HepG2 (cell line): ENCODE results near the gene MORF4L1. TPM values are rescaled to one million over a fixed set of nuclear protein-coding genes. Genes with fewer than 3 reads are reported as not detected.

ENCODE experiments used
- AGO2 ChIP-seq: fragments of 200-400 bp; formaldehyde crosslinking; optimal IDR thresholded peaks from 2 replicates; pipeline ENCODE3; 2017; ENCODE audit warnings: mild to moderate bottlenecking, low read depth, low read length, moderate library complexity
- ARID3A ChIP-seq: IDR thresholded peaks from 2 replicates; pipeline ENCODE4 v1.6.1; 2012; ENCODE audit warnings: low read depth, low read length, improper control_type of control experiment
- GLMP ChIP-seq: sonication (generic); formaldehyde crosslinking; IDR thresholded peaks from 2 replicates; pipeline ENCODE4 v1.9.0; 2021; ENCODE audit warnings: missing genetic modification reagents, mild to moderate bottlenecking, borderline replicate concordance
- MAX ChIP-seq: IDR thresholded peaks from 2 replicates; pipeline ENCODE4 v1.6.1; 2012; ENCODE audit warnings: inconsistent platforms
- MYPOP ChIP-seq: sonication (generic); formaldehyde crosslinking; IDR thresholded peaks from 2 replicates; pipeline ENCODE4 v1.8.1; 2023; ENCODE audit warnings: mild to moderate bottlenecking, moderate library complexity, missing genetic modification reagents
- PAWR ChIP-seq: sonication (generic); formaldehyde crosslinking; IDR thresholded peaks from 2 replicates; pipeline ENCODE4 v1.4.0; 2020; ENCODE audit warnings: missing genetic modification reagents, mild to moderate bottlenecking, borderline replicate concordance
- RBM22 ChIP-seq: fragments of 200-400 bp; formaldehyde crosslinking; optimal IDR thresholded peaks from 2 replicates; pipeline ENCODE3; 2017; ENCODE audit warnings: mild to moderate bottlenecking, low read length, moderate library complexity
- SALL1 ChIP-seq: sonication (generic); formaldehyde crosslinking; IDR thresholded peaks from 2 replicates; pipeline ENCODE4 v1.8.0; 2022; ENCODE audit warnings: mild to moderate bottlenecking, missing genetic modification reagents
- SSRP1 ChIP-seq: IDR thresholded peaks from 2 replicates; pipeline ENCODE4 v1.6.1; 2016; ENCODE audit warnings: control low read depth
- TAF15 ChIP-seq: fragments of 200-400 bp; formaldehyde crosslinking; IDR thresholded peaks from one replicate; pipeline ENCODE4 v1.6.1; 2018; ENCODE audit warnings: mild to moderate bottlenecking, low read depth, low read length; ENCODE audit not compliant: poor library complexity, severe bottlenecking
- ZNF572 ChIP-seq: sonication (generic); formaldehyde crosslinking; IDR thresholded peaks from 2 replicates; pipeline ENCODE4 v1.5.1; 2020; ENCODE audit warnings: mild to moderate bottlenecking, missing genetic modification reagents
- ZNF687 ChIP-seq: sonication (generic); formaldehyde crosslinking; IDR thresholded peaks from 2 replicates; pipeline ENCODE4 v1.5.1; 2020; ENCODE audit warnings: mild to moderate bottlenecking, missing genetic modification reagents, moderate library complexity
- ZSCAN21 ChIP-seq: sonication (generic); formaldehyde crosslinking; IDR thresholded peaks from 2 replicates; pipeline ENCODE4 v1.8.0; 2022; ENCODE audit warnings: mild to moderate bottlenecking, missing genetic modification reagents, moderate library complexity, borderline replicate concordance
- ZSCAN22 ChIP-seq: sonication (generic); formaldehyde crosslinking; IDR thresholded peaks from 2 replicates; pipeline ENCODE4 v1.4.0; 2020; ENCODE audit warnings: mild to moderate bottlenecking, missing genetic modification reagents
- polyA plus RNA-seq, 8 experiments: library from polyadenylated mRNA; depleted of rRNA in 3 of 8; stranded (reverse) in 7 of 8; unstranded in 1 of 8; fragments of >200 nt; fragmentation: Illumina TruSeq in 4 of 8; extraction: Trizol in 4 of 8; gene quantifications; 2 replicates each; pipeline versions ENCODE4 v1.2.1 to v1.2.3, GENCODE V29; 2011 to 2016; ENCODE audit warnings: low read depth in 4 of 8, missing spikeins in 1 of 8, mixed read lengths in 1 of 8; ENCODE audit not compliant: insufficient read depth in 1 of 8
- total RNA-seq, 5 experiments: library from RNA; depleted of rRNA; stranded (reverse); fragments of >200 nt; fragmentation: Illumina TruSeq; extraction: Trizol; gene quantifications; 2 replicates each; pipeline ENCODE4 v1.2.3, GENCODE V29; 2016; ENCODE audit warnings: low read depth in 1 of 5

The MORF4L1 gene
- total and polyA plus RNA-seq, 2 of the 13 experiments (the other 11 are each of a cell fraction or from before 2014, with no cell fraction given), result 218 to 219 TPM

GRCh38 chr15:78929536-78930264 is 57.0 kb downstream of the MORF4L1 start (continued):
- no peak for TF ChIP-seq MAX
- no peak for TF ChIP-seq PAWR (CRISPR knock-in tag)
- TF ChIP-seq SALL1, result no peak
- 0 out of 2 replicates have a peak, but pooled peaks have one; percentile 9 for TF ChIP-seq ZNF687 (CRISPR knock-in tag)
- no peak for TF ChIP-seq TAF15
- TF ChIP-seq ARID3A, result no peak
- peak; percentile 59 for TF ChIP-seq RBM22
- no peak for TF ChIP-seq MYPOP (CRISPR knock-in tag)
- no peak for TF ChIP-seq SSRP1 (CRISPR knock-in tag)
- TF ChIP-seq ZNF572 (CRISPR knock-in tag), result no peak
- TF ChIP-seq AGO2, result peak; percentile 65
- no peak for TF ChIP-seq GLMP (CRISPR knock-in tag)
- TF ChIP-seq ZSCAN21 (CRISPR knock-in tag), result no peak
- TF ChIP-seq ZSCAN22 (CRISPR knock-in tag), result no peak
